G401 (cell line): ENCODE data around the gene KLF6. TPM values are rescaled to one million over a fixed set of nuclear protein-coding genes. Genes with fewer than 3 reads are reported as not detected.

Experiments used
- DNase-seq: peaks from one replicate; pipeline ENCODE4 v3.0.0-alpha.2; 2015; ENCODE audit warnings: low spot score
- in situ Hi-C: cut with HindIII; loops from 2 replicates; pipeline ENCODE4 v1.10.0; 2016; ENCODE audit warnings: low sequenced_read_pairs, mixed read lengths
- total RNA-seq: library from RNA; depleted of rRNA; stranded (reverse); fragments of >200 nt; shearing (Covaris generic); gene quantifications from 2 replicates; pipeline ENCODE4 v1.2.3, GENCODE V29; 2014

KLF6 gene
- total RNA-seq, 1 experiment from 2014 or later = 35.8 TPM

GRCh38 chr10:3778692-3779157 is 6.3 kb downstream of the KLF6 start:
- peak; percentile 19 for DNase-seq
- in situ Hi-C loops = no loop called here

DNA sequence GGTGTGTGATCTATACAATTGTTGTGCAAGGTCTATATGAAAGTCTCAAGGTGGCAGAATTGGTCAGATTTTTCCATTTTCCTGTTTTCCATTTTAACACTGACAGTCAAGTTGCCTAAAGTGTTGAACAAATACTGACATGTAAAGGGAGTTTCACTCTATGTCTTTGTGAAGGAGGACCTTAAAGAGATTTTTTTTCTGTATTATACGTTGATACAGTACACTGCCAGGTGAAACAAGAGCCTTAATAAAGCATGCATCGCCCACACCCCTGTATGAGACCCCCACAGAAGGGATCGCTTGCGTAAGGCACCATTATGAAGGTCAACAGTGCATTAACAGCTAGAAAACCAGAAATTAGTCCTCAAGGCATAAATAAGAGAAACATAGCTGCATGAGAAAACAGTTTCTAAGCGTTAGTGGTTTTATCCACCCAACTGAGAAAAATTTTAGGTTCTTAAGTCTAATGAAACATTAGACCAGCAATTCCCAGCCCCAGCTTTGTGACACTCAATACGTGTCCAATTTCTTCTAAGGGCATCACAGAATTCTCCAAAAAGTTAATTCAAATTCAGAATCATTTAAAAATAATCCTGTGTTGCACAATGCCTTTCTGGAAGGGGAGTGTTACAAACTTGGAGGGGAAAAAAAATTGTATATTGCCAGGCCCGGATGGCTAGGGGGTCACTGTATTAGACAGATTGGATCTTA is 6.9 kb downstream of the KLF6 start:
- in situ Hi-C loops = no loop called here

DNA sequence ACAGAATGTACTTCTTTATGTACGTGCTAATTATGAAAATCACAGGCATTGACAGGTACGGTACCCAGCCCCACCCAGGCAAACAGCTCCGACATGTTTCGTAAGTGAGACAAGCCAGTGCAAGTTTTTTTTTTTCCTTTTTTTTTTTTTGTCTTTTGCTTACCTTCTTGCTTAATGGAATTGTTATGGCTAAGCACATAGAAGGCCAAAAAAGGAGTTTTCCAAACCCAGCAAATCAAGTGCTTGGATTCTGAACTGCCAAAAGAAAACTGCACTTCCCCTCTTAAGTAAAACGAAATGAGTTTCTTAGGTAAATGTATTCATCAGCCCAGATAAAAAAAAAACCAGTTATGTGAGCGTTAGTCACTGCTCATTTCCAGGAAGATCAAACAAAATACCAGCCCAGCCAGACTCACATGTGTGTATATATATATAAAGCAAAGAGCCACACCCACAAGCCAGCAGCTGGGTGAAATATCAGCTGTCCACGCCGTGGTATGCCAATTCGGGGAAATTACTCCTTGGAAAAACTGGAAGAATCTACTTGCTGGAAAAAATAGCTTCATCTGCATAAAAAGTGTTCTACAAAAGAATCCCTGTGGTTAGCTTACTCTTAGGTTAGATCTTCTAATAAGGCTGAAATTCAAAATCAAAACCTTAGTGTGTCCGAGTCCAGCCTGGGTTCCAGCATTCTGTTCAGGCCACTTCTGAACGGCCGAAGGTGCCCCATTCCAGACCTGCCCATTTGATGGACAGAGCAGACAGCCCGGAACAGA is 8.0 kb downstream of the KLF6 start:
- in situ Hi-C loops = no loop called here
- peak; percentile 25 for DNase-seq

More for the DNA sequence above, 6.9 kb downstream of the KLF6 start:
- peak; percentile 34 for DNase-seq

GRCh38 chr10:3775696-3776551 is 9.1 kb downstream of the KLF6 start:
- DNase-seq = peak; percentile 41
- in situ Hi-C loops = no loop called here

GRCh38 chr10:3774814-3775695 is 10.0 kb downstream of the KLF6 start:
- in situ Hi-C loops = no loop called here
- DNase-seq = peak; percentile 26

- in situ Hi-C loops = no loop called here
These were observed 10.8 kb downstream of the KLF6 start for GRCh38 chr10:3774018-3774813.

GRCh38 chr10:3773460-3774017 is 11.5 kb downstream of the KLF6 start:
- DNase-seq = no peak
- in situ Hi-C loops = no loop called here

More at GRCh38 chr10:3774018-3774813, 10.8 kb downstream of the KLF6 start:
- DNase-seq = no peak

- in situ Hi-C loops = no loop called here
- no peak for DNase-seq
These were observed 12.4 kb downstream of the KLF6 start for GRCh38 chr10:3772361-3773171.

- in situ Hi-C loops = no loop called here
- no peak for DNase-seq
These were observed 14.3 kb downstream of the KLF6 start for GRCh38 chr10:3770611-3771110.

- in situ Hi-C loops = no loop called here
- no peak for DNase-seq
These were observed 15.5 kb downstream of the KLF6 start for GRCh38 chr10:3769556-3769955.

DNA sequence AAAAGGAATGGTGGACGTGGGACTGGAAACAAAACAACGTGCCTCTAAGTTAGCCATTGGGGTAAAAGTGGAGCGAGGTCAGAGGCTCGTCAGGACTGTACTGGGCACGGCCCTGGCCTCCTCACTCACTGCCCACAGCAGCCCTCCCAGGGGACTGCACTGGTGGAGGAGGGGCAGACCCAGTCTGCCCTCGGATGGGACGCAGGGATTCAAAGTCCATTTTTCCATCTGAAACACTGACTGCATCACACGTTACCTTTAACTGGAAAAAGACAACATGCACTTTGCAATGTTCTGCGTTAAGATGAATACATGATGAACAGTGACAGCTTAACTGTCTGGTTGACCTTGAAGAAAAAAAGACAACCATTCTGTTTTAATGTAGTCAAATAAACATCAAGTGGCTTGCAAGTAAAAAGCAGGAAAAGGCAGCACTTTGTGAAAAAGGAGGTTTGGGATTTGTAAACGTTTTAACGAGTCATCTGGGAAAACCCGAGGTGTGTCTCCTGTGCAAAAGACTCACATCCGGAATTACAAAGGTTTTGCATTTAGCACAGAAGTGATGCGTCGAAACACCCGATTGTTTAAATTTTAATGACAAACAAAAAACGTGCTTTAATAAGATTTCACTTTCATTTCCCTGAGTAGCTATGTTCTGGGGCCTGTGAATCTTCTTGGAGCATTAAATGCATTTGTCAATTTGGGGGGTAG is 18.8 kb downstream of the KLF6 start:
- in situ Hi-C loops = no loop called here

DNA sequence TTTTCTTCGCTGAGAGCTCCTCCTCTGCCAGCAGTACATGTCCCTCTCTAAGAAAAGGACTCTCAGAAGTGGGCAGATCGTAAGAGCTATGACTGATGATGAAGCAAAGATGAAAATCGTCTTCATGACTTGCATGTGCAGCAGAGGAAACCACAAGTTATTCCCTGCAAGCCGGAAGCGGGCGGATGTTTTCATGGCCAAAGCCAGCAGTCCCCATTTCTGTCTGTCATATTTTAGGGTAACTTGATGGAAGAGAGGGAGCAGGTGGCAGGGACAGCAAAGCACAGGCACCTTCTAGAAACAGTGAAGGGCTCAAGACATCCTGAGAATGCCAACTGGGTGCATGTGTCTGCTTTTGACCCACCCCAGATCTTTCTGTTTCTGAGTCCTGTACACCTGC is 19.9 kb downstream of the KLF6 start:
- DNase-seq = no peak
- in situ Hi-C loops = no loop called here

More for the DNA sequence above, 18.8 kb downstream of the KLF6 start:
- DNase-seq = no peak

GRCh38 chr10:3764626-3765112 is 20.3 kb downstream of the KLF6 start:
- in situ Hi-C loops = no loop called here
- no peak for DNase-seq

DNA sequence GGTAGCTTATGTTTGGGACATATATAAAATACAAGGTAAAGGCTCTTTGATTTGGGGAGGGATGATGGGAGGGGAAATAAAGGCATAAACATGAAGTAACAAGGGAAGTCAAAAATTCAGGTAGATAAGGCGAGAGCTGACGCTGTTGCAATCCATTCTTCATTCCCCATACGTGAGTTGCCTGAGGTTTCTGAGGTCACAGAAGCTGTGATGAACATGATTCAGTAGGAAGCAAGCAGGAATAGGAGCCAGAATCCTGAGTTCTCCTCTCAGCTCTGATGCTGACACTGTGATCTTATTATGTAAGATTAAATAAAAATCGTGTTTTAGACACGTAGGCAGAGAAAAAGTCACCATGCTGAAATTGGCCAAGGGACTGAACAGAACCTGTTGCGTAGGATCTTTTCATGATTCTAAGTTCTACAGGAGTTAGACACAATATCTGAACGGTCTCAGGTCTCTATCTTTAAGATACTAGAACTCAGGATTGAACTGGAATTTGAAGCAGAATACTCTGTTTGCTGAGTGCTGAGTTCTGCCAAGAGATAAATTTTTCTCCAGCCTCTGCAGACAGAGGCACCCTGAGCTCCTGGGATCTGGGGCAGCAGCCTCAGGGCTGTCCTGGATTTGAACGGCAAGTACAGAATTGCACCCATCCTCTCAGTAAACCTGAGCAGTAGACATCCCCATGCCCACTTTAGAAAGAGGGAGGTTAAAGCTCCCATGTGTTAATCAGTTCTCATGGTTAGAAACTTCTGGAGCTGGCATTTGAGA is 21.0 kb downstream of the KLF6 start:
- in situ Hi-C loops = no loop called here
- no peak for DNase-seq

DNA sequence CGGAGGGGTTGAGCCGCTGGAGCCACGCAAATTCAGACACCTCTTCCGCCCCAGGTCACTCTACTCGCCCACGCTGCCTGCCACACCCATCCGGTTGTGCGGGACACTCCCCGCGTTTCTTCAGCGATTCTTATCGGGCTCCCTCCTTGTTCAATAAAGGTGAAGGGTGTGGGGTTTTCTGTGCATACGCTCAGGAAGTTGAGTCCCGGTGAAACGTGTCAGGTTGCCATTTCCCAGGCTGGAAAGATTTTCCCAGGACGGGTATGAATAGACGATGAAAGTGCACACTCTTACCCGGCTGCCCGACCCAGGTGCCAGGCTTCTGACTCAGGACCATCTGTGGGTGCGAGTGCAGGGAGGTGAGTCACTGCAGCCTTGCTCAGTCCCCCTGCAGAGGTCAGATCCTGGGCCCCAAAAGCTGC is 22.0 kb downstream of the KLF6 start:
- no peak for DNase-seq
- in situ Hi-C loops = no loop called here
